Stimulated activated CD8-positive, alpha-beta memory T cell treated with anti-CD3 and anti-CD28 coated beads, Interleukin-4, amount 100 ng/mL, for 4 hours (primary cell): ENCODE data around the gene FAM50B.

Experiments used
- DNase-seq, 2 donors: peaks; one replicate each; pipeline ENCODE4 v3.0.0-alpha.2; 2020; ENCODE audit warnings: low read depth in 2 of 2, low spot score in 1 of 2

The FAM50B gene

DNA sequence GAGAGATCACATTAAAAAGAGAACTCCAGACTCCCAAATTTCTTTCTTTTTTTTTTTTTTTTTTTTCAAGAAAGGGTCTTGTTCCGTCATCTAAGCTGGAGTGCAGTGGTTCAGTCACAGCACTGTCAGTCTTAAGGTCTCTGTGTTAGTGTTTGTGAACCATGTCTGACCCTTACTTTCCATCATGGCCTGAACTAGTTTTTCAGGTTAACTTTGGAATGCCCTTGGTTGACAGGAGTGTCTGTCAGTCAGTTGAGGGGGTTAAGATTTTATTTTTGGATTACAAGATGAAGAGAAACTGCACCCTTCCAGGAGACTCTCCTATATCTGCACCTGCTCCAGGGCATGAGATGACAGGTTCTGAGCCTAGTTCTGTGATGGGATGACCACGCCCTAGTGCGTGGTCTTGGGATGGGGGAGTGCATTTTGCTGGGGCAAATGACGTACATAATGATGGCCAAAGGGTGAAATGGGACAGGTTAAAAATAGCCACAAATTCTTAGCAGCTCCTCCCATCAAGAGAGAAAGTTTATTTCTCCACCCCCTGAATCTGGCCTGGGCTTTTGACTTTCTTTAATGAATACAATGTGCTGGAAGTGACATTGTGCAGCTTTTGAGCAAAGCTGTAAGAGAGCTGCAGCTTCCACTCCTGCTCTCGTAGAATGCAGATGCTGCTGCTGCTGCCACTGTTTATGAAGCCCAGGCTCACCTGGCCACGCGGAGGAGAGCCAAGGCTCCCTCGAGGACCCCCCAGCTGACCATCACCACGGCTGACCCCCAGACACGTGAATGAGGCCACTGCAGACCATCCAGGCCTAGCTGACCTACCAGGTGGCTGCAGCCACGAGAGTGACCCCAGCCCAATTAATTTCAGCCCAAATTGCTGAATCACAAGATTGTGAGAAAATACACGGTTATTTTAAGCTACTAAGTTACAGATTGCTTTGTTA lies 29.7 kb upstream of the FAM50B start:
- DNase-seq, result no peak

DNA sequence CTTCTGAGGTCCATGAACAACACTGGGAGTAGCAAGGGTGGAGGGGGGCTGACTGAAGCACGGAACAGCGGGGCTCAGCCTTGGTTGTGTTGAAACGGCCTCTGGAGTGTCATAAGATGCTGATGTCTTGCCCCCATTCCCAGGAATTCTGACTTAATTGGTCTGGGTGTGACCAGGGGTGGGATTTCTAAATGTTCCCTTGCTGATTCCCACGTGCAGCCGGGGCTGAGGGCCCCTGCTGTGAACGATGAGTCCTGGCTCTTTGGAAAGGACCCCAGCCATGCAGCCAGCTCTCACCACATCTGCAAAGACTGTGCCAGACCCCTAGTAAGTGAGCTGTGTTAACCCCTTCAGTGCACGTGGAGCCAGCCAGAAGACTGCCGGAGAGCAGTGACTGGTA lies 28.6 kb upstream of the FAM50B start:
- no peak for DNase-seq

DNA sequence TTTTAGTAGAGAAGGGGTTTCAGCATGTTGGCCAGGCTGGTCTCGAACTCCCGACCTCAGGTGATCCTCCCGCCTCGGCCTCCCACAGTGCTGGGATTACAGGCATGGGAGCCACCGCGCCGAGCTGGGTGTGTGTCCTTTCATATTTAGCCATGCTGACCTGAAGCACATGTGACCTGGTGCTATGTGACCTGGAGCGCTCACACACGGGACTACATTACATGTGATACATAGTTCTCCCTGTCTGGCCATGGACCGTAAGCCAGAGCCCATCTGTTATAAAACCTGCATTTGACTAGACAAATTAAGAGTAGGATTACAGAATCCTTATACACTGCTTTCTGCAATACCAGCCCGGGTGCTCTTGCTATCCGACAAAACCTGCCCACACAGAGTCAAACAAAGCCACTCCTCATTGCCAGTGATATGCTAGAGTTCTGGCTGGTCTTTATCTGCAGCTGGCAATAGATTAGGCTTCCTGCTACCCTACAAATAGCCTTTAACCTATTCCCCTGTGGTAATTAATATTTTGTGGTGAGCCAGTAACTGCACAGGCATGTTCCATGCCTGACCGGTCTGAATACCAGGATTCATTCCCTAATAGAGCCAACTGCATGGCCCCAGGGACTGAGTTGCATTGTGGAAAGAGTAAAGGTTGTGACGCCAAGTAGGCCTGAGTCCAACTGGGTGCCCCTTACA lies 26.3 kb upstream of the FAM50B start:
- DNase-seq, result no peak

DNA sequence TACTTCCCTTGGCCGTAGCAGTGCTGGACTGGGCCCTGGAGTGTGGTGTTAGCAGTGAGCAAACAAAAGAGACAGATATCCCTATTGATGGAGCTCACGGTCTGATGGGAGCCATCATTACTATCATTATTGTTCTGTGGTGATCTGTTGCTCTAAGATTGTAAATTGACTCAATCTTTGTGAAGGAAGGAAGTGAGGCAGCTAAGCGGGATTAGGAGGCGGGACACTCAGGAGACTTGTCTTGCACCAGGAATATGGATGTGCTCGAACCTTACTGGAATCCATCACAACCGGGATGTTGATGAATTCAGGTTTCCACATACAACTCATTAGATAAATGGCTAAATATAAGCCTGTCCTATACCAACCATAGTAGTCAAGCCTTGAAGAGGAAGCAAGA lies 25.5 kb upstream of the FAM50B start:
- no peak for DNase-seq

DNA sequence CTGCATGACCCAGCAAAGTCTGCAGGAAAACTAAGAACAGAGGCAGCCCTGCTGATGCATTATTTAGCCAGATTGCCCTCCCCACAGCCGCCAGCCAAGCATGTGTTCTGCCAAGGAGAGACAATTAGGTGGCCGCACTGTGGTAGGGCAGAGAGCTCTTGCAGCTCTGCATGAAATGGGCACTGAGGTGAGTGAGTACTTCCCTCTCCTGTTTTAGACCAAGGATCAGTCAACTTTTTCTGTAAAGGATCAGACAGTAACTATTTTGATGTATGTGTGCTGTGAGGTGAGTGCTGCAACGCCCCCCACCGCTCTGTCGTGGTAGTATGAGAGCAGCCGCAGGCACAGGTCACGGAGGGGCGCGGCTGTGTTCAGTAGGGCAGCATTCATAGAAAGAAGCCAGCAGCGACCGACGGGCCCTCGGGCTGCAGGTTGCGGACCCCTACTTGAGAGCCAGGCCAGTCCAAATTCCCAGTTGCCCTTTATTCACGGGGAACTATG lies 23.8 kb upstream of the FAM50B start:
- DNase-seq, result no peak

DNA sequence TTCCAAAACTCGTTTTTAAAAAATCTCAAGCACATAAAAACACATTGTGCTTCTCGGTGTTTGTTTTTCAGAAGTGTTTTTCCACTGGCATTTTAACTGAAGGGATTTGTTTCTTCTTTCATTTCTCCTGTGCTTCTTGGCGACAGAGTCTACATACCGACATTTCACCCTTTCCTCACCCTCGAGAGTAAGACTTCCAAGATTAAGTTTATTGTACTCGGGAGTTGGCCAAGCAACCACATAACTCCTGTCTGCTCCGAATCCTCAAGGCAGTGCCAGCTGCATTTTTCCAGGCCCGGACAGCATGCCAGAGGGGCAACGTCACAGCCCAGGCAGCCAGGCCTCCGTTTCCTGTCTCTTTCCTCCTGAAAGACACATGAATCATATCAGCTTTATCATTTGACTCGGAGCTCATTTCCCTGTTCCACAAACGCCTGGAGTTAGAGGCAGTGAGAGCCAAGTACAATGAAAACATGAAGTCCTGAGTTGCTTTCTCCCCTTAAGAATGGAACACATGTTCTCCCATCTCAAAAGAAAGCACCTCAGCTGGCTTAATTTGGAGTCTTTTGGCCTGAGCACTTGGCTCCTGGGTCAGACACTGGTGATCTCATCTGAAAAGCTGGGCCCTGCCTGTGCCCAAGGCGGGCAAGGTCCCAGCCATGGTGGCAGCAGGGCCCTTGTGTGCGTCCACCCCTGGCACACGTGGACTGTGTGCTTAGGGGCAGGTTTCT lies 23.2 kb upstream of the FAM50B start:
- DNase-seq, result no peak

DNA sequence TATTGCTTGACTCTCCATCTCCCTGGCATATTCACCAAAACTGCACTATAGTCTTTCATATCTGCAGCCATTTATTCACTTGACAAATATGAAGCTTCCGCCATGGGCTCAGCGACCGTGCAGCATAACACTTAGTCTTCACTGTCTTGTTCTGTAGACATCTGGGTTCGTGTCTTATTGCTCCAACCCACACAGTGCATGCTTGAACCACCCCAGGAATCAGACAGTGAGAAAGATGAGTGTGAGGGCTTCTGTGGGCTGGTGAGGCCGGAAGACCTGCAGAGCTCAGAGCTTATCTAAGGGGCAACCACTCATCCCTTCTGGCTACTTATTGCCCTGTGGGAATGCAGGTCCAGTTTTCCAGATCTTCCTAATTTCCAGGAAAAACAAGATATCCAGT lies 19.9 kb upstream of the FAM50B start:
- DNase-seq, result no peak

DNA sequence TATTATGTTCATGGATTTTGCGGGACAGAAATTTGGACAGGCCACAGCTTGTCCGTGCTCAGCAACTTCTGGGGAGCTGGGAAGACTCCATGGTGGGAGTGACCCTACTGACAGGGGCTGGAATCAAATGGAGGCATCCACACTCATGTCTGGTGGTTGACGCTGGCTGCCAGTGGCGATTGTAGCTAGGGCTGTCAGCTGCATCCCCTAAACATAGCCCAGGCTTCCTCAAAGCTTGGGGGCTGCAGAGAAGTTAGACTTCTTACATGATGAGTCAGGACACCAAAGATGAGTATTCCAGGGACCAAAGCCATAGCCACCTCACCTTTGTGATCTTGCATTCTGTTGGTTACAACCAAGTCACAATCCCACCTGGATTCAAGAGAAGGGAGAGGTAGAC lies 18.4 kb upstream of the FAM50B start:
- DNase-seq, result no peak

DNA sequence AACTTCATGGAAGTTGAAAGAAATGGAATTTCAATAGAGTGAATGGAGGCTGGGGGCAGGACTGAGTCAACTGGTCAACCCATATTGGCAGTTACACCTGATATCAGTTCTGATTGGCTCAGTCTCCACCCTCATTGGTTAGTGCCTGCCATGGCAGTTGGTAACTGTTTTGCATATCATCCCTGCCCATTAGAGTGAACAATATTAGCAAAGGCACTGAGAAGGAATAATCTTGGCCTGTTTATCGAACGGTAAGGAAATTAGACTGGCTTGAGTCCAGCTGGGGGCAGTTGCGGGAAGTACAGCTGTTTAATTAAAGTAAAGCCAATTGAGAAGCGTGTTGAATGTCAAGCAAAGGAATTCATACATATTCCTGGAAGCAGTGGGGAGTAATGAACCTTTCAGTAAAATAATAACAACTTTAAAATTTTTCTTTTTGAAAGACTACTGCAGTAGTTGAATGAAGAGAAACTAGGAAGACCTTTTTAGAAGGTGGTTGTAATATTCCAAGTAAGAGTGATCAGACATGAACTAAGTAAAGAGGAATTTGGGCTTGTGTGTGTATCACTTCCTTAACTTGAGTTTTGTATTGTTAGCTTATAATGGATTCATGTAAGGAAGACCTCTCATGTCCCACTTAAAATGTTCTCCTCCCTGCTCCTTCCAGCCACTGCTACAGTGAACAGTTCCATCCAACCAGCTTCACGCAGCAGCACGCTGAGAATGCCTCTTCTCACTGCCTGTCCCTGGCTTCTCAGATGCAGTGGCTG lies 17.2 kb upstream of the FAM50B start:
- DNase-seq, result no peak

DNA sequence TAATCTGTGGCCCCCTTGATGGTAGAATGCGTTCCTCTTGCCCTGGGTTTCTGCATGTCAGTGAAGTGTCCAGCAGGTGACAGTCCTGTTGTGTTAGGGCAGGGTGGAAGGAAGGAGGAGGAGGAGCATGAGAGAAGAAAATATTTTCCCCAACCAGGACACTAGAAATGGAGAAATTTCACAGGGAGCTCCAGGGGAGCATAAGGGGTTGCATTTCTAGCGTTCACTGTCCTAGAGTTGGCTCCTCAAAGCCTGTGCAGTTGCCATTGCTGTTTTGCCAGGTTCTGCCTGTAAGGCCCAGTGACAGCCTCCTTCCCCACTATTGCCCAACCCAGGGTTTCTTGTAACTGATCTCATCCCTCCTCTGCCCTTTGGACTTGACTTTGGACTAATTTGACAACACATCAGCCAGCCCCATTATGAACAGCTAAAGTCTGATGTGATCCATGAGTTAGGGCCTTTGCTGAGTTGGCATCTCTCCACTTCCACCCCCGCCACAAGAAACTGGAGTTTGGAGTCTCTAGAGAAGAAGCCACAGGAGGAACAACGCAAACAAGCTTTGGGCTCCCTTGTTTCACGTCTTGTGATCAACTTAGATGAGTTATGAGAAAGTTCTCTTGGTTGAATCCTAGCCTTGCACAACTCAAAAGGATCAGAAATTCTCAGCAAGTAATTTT lies 14.0 kb upstream of the FAM50B start:
- DNase-seq, result no peak

DNA sequence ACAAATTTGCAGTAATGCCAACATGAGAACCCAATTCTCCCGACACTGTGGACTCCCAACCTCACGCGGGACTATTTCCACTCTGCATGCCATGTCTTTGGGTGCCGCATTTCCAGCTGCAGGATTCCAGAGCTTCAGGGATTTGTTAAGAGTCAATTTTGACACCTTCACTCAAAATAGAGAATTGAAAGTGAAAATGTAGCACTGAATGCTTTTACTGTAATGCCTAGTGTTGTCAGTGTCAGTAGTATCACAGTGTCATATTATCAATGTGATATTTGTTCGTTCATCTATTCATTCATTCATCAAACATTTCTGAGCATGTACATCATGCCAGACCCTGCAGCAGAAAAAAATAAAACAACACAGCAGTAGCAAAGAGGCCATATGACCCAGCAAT lies 13.4 kb upstream of the FAM50B start:
- no peak for DNase-seq

DNA sequence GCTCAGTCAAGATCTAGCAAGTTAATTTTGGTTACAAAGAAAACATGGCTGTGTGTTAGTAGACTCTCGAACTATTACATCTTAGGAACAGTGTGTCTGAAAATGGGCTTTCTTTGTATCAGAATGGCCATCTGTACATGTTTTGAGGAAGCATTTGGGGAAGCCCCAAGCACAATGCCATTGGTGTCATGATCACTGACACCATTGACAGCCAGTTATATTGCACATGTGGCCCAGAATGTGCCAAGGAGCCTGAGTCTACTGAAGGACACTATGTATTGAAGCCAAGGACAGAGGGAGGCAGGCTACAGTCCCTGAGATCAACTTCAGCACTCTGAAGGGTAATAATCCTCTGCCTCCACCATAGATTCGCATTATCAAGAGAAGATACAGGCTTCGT lies 12.6 kb upstream of the FAM50B start:
- no peak for DNase-seq

DNA sequence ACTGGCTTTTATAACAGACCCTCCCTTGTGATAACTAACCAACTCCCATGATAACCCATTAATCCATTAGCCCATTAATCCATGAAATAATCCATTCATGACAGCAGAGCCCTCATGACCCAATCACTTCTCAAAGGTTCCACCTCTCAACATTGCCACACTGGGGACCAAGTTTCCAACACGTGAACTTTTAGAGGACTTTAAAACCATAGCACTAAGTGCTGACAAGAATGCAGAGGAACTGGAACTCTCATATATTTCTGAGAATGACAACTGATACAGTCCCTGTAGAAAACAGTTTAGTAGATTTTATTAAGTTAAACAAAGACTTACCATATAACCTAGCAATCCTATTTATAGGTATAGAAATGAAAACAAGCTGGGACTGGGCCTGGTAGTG lies 11.4 kb upstream of the FAM50B start:
- no peak for DNase-seq

DNA sequence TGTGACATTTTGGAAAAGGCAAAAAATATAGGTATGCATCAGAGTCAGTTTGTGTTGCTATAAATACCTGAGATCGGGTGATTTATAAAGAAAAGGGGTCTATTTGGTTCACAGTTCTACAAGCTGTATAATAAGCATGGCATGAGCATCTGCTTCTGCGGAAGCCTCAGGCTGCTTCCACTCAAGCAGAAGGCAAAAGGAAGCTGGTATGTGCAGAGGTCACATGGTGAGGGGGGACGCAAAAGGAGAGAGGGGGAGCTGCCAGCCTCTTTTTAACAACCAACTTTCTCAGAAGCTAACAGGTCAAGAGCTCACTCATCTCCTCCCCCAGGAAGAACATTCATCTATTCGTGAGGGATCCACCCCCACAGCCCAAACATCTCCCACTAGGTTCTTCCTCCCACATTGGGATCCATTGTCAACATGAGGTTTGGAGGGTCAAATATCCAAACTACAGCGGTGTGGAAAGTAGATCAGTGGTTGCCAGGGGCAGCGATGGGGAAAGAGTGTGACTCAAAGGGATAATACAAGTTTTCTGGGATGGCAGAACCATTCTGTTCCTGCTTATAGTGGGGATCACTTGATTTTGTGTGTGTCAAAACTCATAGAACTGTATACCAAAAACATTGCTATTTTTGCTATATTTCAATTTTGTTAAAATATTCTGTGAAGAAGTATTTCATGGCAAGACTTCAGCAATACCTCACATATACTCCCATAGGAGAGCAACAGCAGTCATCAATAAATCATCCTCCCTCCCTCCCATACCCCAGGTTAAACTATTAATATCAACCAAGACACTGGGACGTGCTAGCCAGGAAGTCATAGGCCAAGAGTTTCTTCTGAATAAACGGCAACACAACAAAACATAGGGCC lies 9.9 kb upstream of the FAM50B start:
- no peak for DNase-seq

DNA sequence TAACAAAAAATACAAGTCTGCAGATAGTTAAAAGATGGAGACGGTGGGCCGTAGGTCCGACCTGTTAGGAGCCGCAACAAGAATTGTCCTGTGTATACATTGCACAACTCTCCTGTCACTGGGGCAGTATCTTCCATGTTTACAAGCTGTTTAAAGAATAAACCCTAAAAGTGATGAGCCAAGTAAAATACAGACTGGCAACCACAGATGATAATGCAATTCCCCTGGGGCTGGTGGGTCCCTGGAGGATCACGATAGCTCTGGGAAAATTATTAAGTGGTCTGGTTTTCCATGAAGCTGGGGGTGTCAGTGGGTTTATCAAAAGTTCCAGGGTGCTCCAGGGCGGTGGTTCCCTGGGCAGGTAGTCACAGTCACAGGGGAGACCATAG lies 8.1 kb upstream of the FAM50B start:
- no peak for DNase-seq

DNA sequence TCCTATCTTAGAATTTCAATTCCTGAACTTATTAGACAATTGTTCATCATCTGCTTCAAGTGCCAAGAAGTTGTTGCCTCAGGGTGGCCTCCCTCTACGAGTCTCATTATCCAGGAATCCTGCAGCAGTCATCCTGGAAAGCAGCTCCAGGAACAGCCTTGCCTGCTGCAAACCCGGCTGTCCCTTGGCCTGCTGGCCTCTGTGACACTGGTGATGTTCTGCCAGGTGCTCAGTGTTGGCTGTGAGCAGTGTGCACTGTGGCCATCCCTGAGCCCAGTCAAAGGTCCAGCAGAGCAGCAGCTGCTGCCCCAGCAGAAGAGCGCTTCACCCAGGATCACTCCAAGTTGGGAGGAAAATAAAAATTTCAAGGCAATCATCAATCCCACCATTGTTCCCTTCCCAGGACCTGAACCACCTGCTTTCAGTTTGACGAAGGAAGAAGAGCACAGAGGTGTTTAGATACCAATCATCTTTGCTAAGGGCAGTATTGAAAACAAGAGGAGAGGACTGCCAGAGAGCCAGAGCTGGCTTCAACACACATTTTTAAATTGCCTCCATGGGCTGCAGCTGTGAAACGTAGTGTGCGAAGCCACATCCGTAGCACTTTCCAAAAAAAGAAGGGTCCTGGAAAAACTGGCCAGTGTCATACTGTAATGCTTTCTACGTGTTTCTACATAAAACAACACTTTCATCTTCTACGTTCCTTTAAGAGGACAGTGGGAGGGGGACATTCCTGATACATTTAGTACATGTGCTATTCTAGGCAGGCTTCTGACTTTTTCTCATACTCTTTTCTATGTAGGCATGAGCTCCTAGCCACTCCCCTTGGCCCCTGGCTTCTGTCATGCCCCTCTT lies 7.2 kb upstream of the FAM50B start:
- DNase-seq, result no peak

DNA sequence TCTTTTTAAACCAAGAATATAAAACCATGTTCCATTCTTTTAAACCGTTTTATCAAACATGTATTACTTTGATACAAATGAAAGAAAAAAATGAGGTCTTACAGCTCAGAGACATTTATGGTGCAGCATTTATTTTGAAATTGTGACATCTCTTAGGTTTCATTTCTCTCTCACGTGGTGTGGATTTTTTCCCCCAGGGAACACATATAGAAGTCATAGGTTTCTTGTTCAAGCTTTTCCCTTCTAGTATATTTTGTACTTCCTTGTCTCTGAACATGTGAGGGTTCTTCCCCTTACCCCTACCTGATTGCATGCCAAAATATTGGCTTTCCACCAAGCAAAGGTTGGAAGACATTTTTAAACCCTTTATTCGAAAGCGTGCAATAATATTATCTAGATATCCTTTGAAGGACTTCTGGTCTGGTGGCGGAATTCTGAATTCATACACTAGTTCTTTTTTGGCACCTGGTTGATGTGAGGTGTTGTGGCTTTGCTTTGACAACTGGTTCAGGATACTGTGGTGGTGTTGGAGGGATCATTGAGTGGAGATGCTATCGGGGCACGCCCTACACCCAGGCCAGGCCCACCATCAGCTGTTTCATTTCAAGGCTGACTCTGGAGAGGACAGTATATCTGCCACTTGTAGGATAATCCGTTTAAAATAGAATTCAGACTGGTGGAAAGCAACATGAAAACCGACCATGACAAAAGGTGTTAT lies 5.6 kb upstream of the FAM50B start:
- no peak for DNase-seq

DNA sequence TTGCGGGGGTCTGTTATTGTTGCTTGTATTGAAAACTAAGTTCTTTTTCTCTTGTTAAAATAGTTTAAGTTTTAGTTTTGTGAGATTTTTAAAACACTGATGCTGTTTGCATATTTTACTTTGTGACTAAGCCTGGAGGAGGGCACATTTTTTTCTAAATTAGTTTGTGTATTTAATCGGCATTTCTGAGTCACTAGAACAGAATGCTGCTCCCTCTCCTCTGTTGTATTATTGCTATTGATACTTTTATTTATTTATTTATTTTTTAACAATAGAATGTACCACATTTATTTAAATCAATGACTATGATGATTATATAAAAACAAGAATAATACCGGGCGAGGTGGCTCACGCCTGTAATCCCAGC lies 5.1 kb upstream of the FAM50B start:
- no peak for DNase-seq
